ENCODE measurements around the gene PRPH2. TPM values are rescaled to one million over a fixed set of nuclear protein-coding genes. Genes with fewer than 3 reads are reported as not detected.

Gene PRPH2
- total and polyA plus RNA-seq, 2 experiments from 2014 or later, result not detected

- no peaks in the 10 kb centered on the region for H3K27me3 ChIP-seq
- no peak overlapping the region for H3K27ac ChIP-seq
- no peak overlapping the region for H2AFZ ChIP-seq
- H4K20me1 ChIP-seq (ENCODE audit: insufficient read depth, poor library complexity, severe bottlenecking), result no peaks in the 10 kb centered on the region
- no peaks in the 10 kb centered on the region for H3K9me3 ChIP-seq (ENCODE audit: low read depth)
- no peaks in the 10 kb centered on the region for H3K9me2 ChIP-seq (replicated peaks; ENCODE audit: insufficient read depth)
- H3K79me2 ChIP-seq, result no peaks in the 10 kb centered on the region
- H3K4me2 ChIP-seq, result no peak overlapping the region
- H3K4me1 ChIP-seq (ENCODE audit: insufficient read depth), result no peaks in the 10 kb centered on the region
- H3K36me3 ChIP-seq (replicated peaks; ENCODE audit: insufficient read depth, low read depth), result no peaks in the 10 kb centered on the region
- TF ChIP-seq EZH2phosphoT487 (IDR thresholded peaks at IDR 0.05; ENCODE audit: low read depth, severe bottlenecking, unreplicated experiment) (no peak), CTCF (IDR thresholded peaks at IDR 0.05; ENCODE audit: poor library complexity) (no peak), EZH2 (IDR thresholded peaks at IDR 0.05; ENCODE audit: borderline replicate concordance) (no peak)
- no peak for DNase-seq (ENCODE audit: low spot score)
- H3K4me3 ChIP-seq, result no peak overlapping the region
- WGBS (ENCODE audit: low lambda C conversion rate, missing lambda C conversion rate), result 75% methylated on average over 2 of the region's 2 CpGs
Observed at GRCh38 chr6:42702200-42702599, 20.2 kb downstream of the PRPH2 start.

GRCh38 chr6:42698217-42698616, 24.2 kb downstream of the PRPH2 start:
- Histone ChIP-seq H3K79me2 (no peaks in the 10 kb centered on the region), H4K20me1 (ENCODE audit: insufficient read depth, poor library complexity, severe bottlenecking) (no peaks in the 10 kb centered on the region), H3K36me3 (replicated peaks; ENCODE audit: insufficient read depth, low read depth) (no peaks in the 10 kb centered on the region), H3K4me2 (no peak overlapping the region), H3K4me3 (no peak overlapping the region), H3K9me2 (replicated peaks; ENCODE audit: insufficient read depth) (no peaks in the 10 kb centered on the region), H3K9me3 (ENCODE audit: low read depth) (no peaks in the 10 kb centered on the region), H3K27ac (no peak overlapping the region), H3K27me3 (no peaks in the 10 kb centered on the region), H3K4me1 (ENCODE audit: insufficient read depth) (no peaks in the 10 kb centered on the region), H2AFZ (no peak overlapping the region)
- WGBS (ENCODE audit: low lambda C conversion rate, missing lambda C conversion rate), result 88% methylated on average over 12 of the region's 13 CpGs
- no peak for DNase-seq (ENCODE audit: low spot score)
- TF ChIP-seq EZH2 (IDR thresholded peaks at IDR 0.05; ENCODE audit: borderline replicate concordance) (no peak), EZH2phosphoT487 (IDR thresholded peaks at IDR 0.05; ENCODE audit: low read depth, severe bottlenecking, unreplicated experiment) (no peak), CTCF (IDR thresholded peaks at IDR 0.05; ENCODE audit: poor library complexity) (no peak)

- no peaks in the 10 kb centered on the region for H3K4me1 ChIP-seq (ENCODE audit: insufficient read depth)
- no peak overlapping the region for H3K4me2 ChIP-seq
- no peak overlapping the region for H2AFZ ChIP-seq
- no peaks in the 10 kb centered on the region for H3K79me2 ChIP-seq
- no peak for TF ChIP-seq EZH2 (IDR thresholded peaks at IDR 0.05; ENCODE audit: borderline replicate concordance)
- no peak for TF ChIP-seq EZH2phosphoT487 (IDR thresholded peaks at IDR 0.05; ENCODE audit: low read depth, severe bottlenecking, unreplicated experiment)
- TF ChIP-seq CTCF (IDR thresholded peaks at IDR 0.05; ENCODE audit: poor library complexity), result no peak
- H3K27ac ChIP-seq, result no peak overlapping the region
- no peak for DNase-seq (ENCODE audit: low spot score)
- H3K4me3 ChIP-seq, result no peak overlapping the region
- 93% methylated on average over 5 of the region's 5 CpGs for WGBS (ENCODE audit: low lambda C conversion rate, missing lambda C conversion rate)
- no peaks in the 10 kb centered on the region for H3K36me3 ChIP-seq (replicated peaks; ENCODE audit: insufficient read depth, low read depth)
- H3K9me2 ChIP-seq (replicated peaks; ENCODE audit: insufficient read depth), result no peaks in the 10 kb centered on the region
- H3K27me3 ChIP-seq, result no peaks in the 10 kb centered on the region
- H4K20me1 ChIP-seq (ENCODE audit: insufficient read depth, poor library complexity, severe bottlenecking), result no peaks in the 10 kb centered on the region
- H3K9me3 ChIP-seq (ENCODE audit: low read depth), result no peaks in the 10 kb centered on the region
Observed at GRCh38 chr6:42697268-42697655, 25.1 kb downstream of the PRPH2 start.
